Breast epithelium (tissue), 4 donors: ENCODE data around the gene PHOSPHO1. TPM values are rescaled to one million over a fixed set of nuclear protein-coding genes. Genes with fewer than 3 reads are reported as not detected.

ENCODE experiments used
- DNase-seq, 2 donors: peaks; one replicate each; pipeline ENCODE4 v3.0.0-alpha.2; 2019; ENCODE audit warnings: low spot score in 2 of 2
- H3K27ac ChIP-seq, 2 donors: fragments of 200-600 bp; sonication (generic) in 1 of 2; one replicate each; pipeline ENCODE4 v1.5.1; 2016 to 2019; ENCODE audit warnings: mild to moderate bottlenecking in 1 of 2
- H3K27me3 ChIP-seq, 2 donors: fragments of 200-600 bp; sonication (generic) in 1 of 2; one replicate each; pipeline versions ENCODE4 v1.5.1 to v1.6.0; 2017 to 2019; ENCODE audit warnings: control low read depth in 1 of 2, mild to moderate bottlenecking in 1 of 2
- H3K36me3 ChIP-seq: fragments of 200-600 bp; one replicate; pipeline ENCODE4 v1.5.1; 2019
- H3K4me1 ChIP-seq, 2 donors: fragments of 200-600 bp; sonication (generic); one replicate each; pipeline ENCODE4 v1.5.1; 2016 to 2019; ENCODE audit warnings: control low read depth in 1 of 2
- H3K4me3 ChIP-seq, 3 donors: fragments of 200-600 bp; sonication (generic); 1 replicate in 2 of 3; 2 replicates in 1 of 3; pipeline ENCODE4 v1.5.1; 2016 to 2019; ENCODE audit warnings: mild to moderate bottlenecking in 3 of 3, moderate library complexity in 2 of 3
- H3K9me3 ChIP-seq, 2 donors: fragments of 200-600 bp; sonication (generic) in 1 of 2; one replicate each; pipeline ENCODE4 v1.5.1; 2016 to 2019; ENCODE audit warnings: control low read depth in 1 of 2
- CTCF ChIP-seq, 3 donors: fragments of 450-650 bp; IDR thresholded peaks; one replicate each; pipeline ENCODE4 v1.5.1; 2016 to 2017; ENCODE audit warnings: antibody characterized with exemption in 3 of 3, mild to moderate bottlenecking in 3 of 3, moderate library complexity in 3 of 3
- POLR2A ChIP-seq: fragments of 450-650 bp; IDR thresholded peaks from one replicate; pipeline ENCODE4 v1.6.1; 2016; ENCODE audit warnings: antibody characterized with exemption, mild to moderate bottlenecking, moderate library complexity
- POLR2AphosphoS5 ChIP-seq, 3 donors: sonication (generic); formaldehyde crosslinking; IDR thresholded peaks; one replicate each; pipeline ENCODE4 v1.6.1; 2017; ENCODE audit warnings: antibody characterized with exemption in 3 of 3
- intact Hi-C: fragments of 100-400 bp; cut with DNase I; formaldehyde crosslinking; loops from one replicate; pipeline ENCODE4 v1.15.1; 2023; ENCODE audit warnings: low total_unique reads
- total RNA-seq, 3 donors: library from RNA; depleted of rRNA; stranded (reverse); fragments of >200 nt; gene quantifications; one replicate each; pipeline ENCODE4 v1.1.0, GENCODE V29; 2016

PHOSPHO1 gene
- total RNA-seq, 3 donors from 2014 or later, result 0.33 to 0.88 TPM; not detected in 1

DNA sequence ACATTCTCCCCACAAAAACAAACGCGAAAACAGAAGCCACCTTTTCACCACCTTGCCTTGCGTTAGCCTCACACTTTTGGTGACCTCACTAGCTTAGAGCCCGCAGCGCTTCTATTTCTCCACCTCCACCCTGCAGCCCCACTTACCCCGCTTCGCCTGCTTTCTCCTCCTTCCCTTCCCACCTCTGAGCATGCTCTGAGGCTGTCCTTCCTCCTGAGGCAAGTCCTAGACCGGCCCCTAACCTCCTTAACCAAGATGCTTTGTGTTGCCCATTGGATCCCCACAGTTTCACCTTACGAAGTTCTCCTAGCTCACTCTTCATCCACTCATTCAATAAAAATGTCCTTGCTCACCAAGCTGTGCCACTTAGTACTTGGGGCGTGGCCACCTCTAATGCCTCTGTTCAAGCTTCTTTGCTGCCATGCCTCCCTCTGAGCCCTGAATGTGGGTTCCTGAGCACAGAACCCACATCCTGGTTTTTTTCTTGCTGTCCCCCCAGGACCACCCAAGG is 21.5 kb downstream of the PHOSPHO1 start:
- no peak overlapping the region for H3K27ac ChIP-seq
- no peaks in the 10 kb centered on the region for H3K9me3 ChIP-seq
- no peaks in the 10 kb centered on the region for H3K36me3 ChIP-seq
- intact Hi-C loops, result no loop called here
- H3K4me3 ChIP-seq, result no peak overlapping the region
- TF ChIP-seq CTCF (IDR thresholded peaks at IDR 0.05) (no peak), POLR2AphosphoS5 (IDR thresholded peaks at IDR 0.05) (no peak), POLR2A (no peak)
- peaks cover 2 to 14% of the 10 kb centered on the region in 2 donors for H3K27me3 ChIP-seq
- no peak for DNase-seq
- H3K4me1 ChIP-seq, result no peaks in the 10 kb centered on the region

DNA sequence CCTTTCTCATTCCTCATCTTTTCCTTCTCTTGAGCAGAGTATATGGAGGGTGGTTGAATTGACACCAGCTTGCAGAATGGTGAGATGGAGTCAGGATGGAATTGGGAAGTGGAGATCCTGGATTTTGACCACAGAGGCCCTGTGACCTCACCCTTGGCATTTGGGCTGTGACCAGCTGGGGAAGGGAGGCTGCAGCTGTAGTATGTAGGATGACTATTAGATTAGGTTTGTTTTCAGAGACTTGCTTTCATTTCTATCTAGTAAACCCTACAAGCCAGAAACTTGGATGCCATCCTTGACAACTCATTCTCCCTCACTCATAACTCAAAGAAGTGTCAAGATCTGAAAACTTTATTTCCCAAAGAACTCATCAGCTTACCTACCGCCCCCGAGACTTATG is 26.1 kb downstream of the PHOSPHO1 start:
- H3K27ac ChIP-seq, result no peak overlapping the region
- no peak for TF ChIP-seq POLR2AphosphoS5 (IDR thresholded peaks at IDR 0.05)
- no peak for TF ChIP-seq CTCF (IDR thresholded peaks at IDR 0.05)
- TF ChIP-seq POLR2A, result no peak
- no peak overlapping the region for H3K4me3 ChIP-seq
- intact Hi-C loops, result no loop called here
- no peaks in the 10 kb centered on the region for H3K9me3 ChIP-seq
- DNase-seq, result no peak
- H3K4me1 ChIP-seq, result no peaks in the 10 kb centered on the region
- H3K36me3 ChIP-seq, result no peaks in the 10 kb centered on the region
- peaks cover 0 to 8% of the 10 kb centered on the region in 2 donors for H3K27me3 ChIP-seq

- DNase-seq, result no peak
- no peak for TF ChIP-seq POLR2AphosphoS5 (IDR thresholded peaks at IDR 0.05)
- no peak for TF ChIP-seq CTCF (IDR thresholded peaks at IDR 0.05)
- no peak for TF ChIP-seq POLR2A
- Histone ChIP-seq H3K27ac (no peak overlapping the region), H3K9me3 (no peaks in the 10 kb centered on the region), H3K27me3 (peaks cover 0 to 4% of the 10 kb centered on the region in 2 donors), H3K36me3 (no peaks in the 10 kb centered on the region), H3K4me1 (no peaks in the 10 kb centered on the region), H3K4me3 (no peak overlapping the region)
- intact Hi-C loops, result no loop called here
Measured at GRCh38 chr17:49203796-49204195, 26.8 kb downstream of the PHOSPHO1 start.

- H3K27ac ChIP-seq, result no peak overlapping the region
Measured at GRCh38 chr17:49201481-49201927, 29.1 kb downstream of the PHOSPHO1 start.

More at GRCh38 chr17:49201481-49201927, 29.1 kb downstream of the PHOSPHO1 start:
- Histone ChIP-seq H3K27me3 (no peaks in the 10 kb centered on the region), H3K9me3 (no peaks in the 10 kb centered on the region), H3K4me1 (no peaks in the 10 kb centered on the region), H3K36me3 (no peaks in the 10 kb centered on the region), H3K4me3 (no peak overlapping the region)
- TF ChIP-seq CTCF (IDR thresholded peaks at IDR 0.05), result no peak
- no peak for TF ChIP-seq POLR2A
- no peak for TF ChIP-seq POLR2AphosphoS5 (IDR thresholded peaks at IDR 0.05)
- intact Hi-C loops, result no loop called here
- no peak for DNase-seq
